GM12878 (cell line): Measurements from ENCODE around the gene STAT3. TPM values are rescaled to one million over a fixed set of nuclear protein-coding genes. Genes with fewer than 3 reads are reported as not detected.
A peak's percentile ranks its signal among the peaks of the same experiment; 100 is the strongest.

Source experiments
- ATAC-seq: fragments of 200-7000 bp; cut with Tn5 transposase; 3 replicates; pipeline ENCODE4 v1.9.1; 2020; ENCODE audit warnings: mild to moderate bottlenecking, moderate library complexity
- BruUV-seq: library from RNA; stranded (reverse); fragments of 400-500 nt; replicated peaks from 2 replicates; lab custom pipeline; 2021; lab: Mats Ljungman, UMichigan
- CTCF ChIA-PET: fragments of 300-600 bp; sonication (Branson Sonifier 250); formaldehyde crosslinking; extraction: SDS; loops from one replicate; lab custom pipeline; 2021; ENCODE audit warnings: inconsistent platforms; lab: Yijun Ruan, JAX
- POLR2A ChIA-PET: fragments of 350-600 bp; formaldehyde crosslinking; extraction: SDS; loops from one replicate; lab custom pipeline; 2021; ENCODE audit warnings: inconsistent platforms; lab: Charles Lee
- RAD21 ChIA-PET: fragments of 300-600 bp; sonication (Branson Sonifier 250); formaldehyde crosslinking; loops from one replicate; lab custom pipeline; 2023; ENCODE audit warnings: antibody characterized with exemption; ENCODE audit not compliant: unreplicated experiment; lab: Charles Lee
- SMC1A ChIA-PET: fragments of 300-600 bp; sonication (Branson Sonifier 250); formaldehyde crosslinking; loops from one replicate; lab custom pipeline; 2023; ENCODE audit not compliant: unreplicated experiment, uncharacterized antibody; lab: Charles Lee
- DNase-seq: peaks from one replicate; pipeline ENCODE4 v3.0.0-alpha.2; 2011; ENCODE audit warnings: low read depth, low spot score
- FAIRE-seq: peaks from 3 replicates; lab custom pipeline; 2011; peaks lifted over from hg19 to GRCh38; lab: Jason Lieb, UNC
- H2AFZ ChIP-seq: 2 replicates; pipeline ENCODE4 v1.6.0; 2011; ENCODE audit warnings: low read depth, low read length, control low read depth; ENCODE audit not compliant: control insufficient read depth
- H3K27ac ChIP-seq: 2 replicates; pipeline ENCODE4 v1.5.1; 2011; ENCODE audit warnings: control low read depth; ENCODE audit not compliant: control insufficient read depth, insufficient read depth
- H3K27me3 ChIP-seq, 2 experiments: replicated peaks in 1 of 2; 2 replicates each; pipeline versions ENCODE4 v1.6.0 to v1.6.1; 2011; ENCODE audit warnings: low read length in 1 of 2; ENCODE audit not compliant: control insufficient read depth in 2 of 2, insufficient read depth in 2 of 2
- H3K36me3 ChIP-seq, 2 experiments: 2 replicates each; pipeline ENCODE4 v1.5.1; 2011; ENCODE audit warnings: low read length in 1 of 2; ENCODE audit not compliant: control insufficient read depth in 2 of 2, insufficient read depth in 2 of 2
- H3K4me1 ChIP-seq: 2 replicates; pipeline ENCODE4 v1.6.1; 2011; ENCODE audit warnings: mild to moderate bottlenecking, low read length, moderate library complexity, mixed read lengths; ENCODE audit not compliant: control insufficient read depth, insufficient read depth
- H3K4me2 ChIP-seq: 2 replicates; pipeline ENCODE4 v1.6.0; 2011; ENCODE audit warnings: control low read depth; ENCODE audit not compliant: control insufficient read depth, insufficient read depth
- H3K4me3 ChIP-seq: fragments of 200-600 bp; sonication (generic); 2 replicates; pipeline ENCODE4 v1.5.1; 2016
- H3K79me2 ChIP-seq: 2 replicates; pipeline ENCODE4 v1.6.0; 2011; ENCODE audit warnings: low read length; ENCODE audit not compliant: control insufficient read depth, insufficient read depth
- H3K9ac ChIP-seq: 2 replicates; pipeline ENCODE4 v1.8.0; 2011; ENCODE audit warnings: low read length, control low read depth, mixed read lengths; ENCODE audit not compliant: control insufficient read depth, insufficient read depth
- H3K9me3 ChIP-seq: replicated peaks from 3 replicates; pipeline ENCODE4 v1.5.1; 2011; ENCODE audit warnings: mild to moderate bottlenecking, low read length; ENCODE audit not compliant: control insufficient read depth, insufficient read depth
- H4K20me1 ChIP-seq: 2 replicates; pipeline ENCODE4 v1.6.0; 2011; ENCODE audit not compliant: control insufficient read depth, insufficient read depth
- ASH2L ChIP-seq: fragments of 300-600, 200-600 bp; sonication (generic); IDR thresholded peaks from 2 replicates; pipeline ENCODE4 v1.6.1; 2017; ENCODE audit warnings: low read depth, mild to moderate bottlenecking, borderline replicate concordance
- CBFB ChIP-seq: IDR thresholded peaks from 2 replicates; pipeline ENCODE4 v1.6.1; 2016; ENCODE audit warnings: antibody characterized with exemption, low read depth
- HDGF ChIP-seq: fragments of 450-650 bp; IDR thresholded peaks from 2 replicates; pipeline ENCODE4 v1.6.1; 2016; ENCODE audit warnings: antibody characterized with exemption
- IRF4 ChIP-seq: IDR thresholded peaks from 2 replicates; pipeline ENCODE4 v1.6.1; 2011; ENCODE audit warnings: low read depth, low read length
- KLF5 ChIP-seq: fragments of 450-650 bp; IDR thresholded peaks from 2 replicates; pipeline ENCODE4 v1.6.1; 2014; ENCODE audit warnings: mild to moderate bottlenecking; ENCODE audit not compliant: partially characterized antibody
- PBX3 ChIP-seq: IDR thresholded peaks from 2 replicates; pipeline ENCODE4 v1.6.1; 2011; ENCODE audit warnings: mild to moderate bottlenecking, low read depth, low read length, moderate library complexity; ENCODE audit not compliant: insufficient replicate concordance
- RUNX3 ChIP-seq: IDR thresholded peaks from 2 replicates; pipeline ENCODE4 v1.6.1; 2012; ENCODE audit warnings: low read length, inconsistent platforms
- SIX5 ChIP-seq: IDR thresholded peaks from 2 replicates; pipeline ENCODE4 v1.6.1; 2011; ENCODE audit warnings: mild to moderate bottlenecking, low read depth, low read length, moderate library complexity; ENCODE audit not compliant: severe bottlenecking
- SMAD1 ChIP-seq: fragments of 450-650 bp; IDR thresholded peaks from 2 replicates; pipeline ENCODE4 v1.6.1; 2018; ENCODE audit warnings: mild to moderate bottlenecking, low read depth; ENCODE audit not compliant: partially characterized antibody
- SPI1 ChIP-seq: IDR thresholded peaks from 2 replicates; pipeline ENCODE4 v1.6.1; 2011; ENCODE audit warnings: low read depth, mild to moderate bottlenecking, low read length, moderate library complexity, borderline replicate concordance; ENCODE audit not compliant: insufficient read depth
- SREBF2 ChIP-seq: IDR thresholded peaks from 2 replicates; pipeline ENCODE4 v1.6.1; 2012; ENCODE audit warnings: mild to moderate bottlenecking, low read length
- USF2 ChIP-seq: IDR thresholded peaks from 2 replicates; pipeline ENCODE4 v1.6.1; 2011; ENCODE audit warnings: low read depth, low read length, improper control_type of control experiment, borderline replicate concordance
- ZNF274 ChIP-seq: IDR thresholded peaks from one replicate; pipeline ENCODE4 v1.8.0; 2011; ENCODE audit not compliant: insufficient read length, insufficient read depth
- WGBS: methylation state at CpG from one replicate; pipeline ENCODE4 v1.1.6; 2016; ENCODE audit warnings: low lambda C conversion rate; ENCODE audit not compliant: insufficient replicate concordance, insufficient coverage; ENCODE audit errors: missing lambda C conversion rate; 5-methylcytosine and 5-hydroxymethylcytosine counted together
- in situ Hi-C: fragments of 300-500 bp; cut with MboI; formaldehyde crosslinking; loops from 9 replicates; pipeline ENCODE4 v1.14.3; 2018; ENCODE audit warnings: mixed read lengths
- intact Hi-C: fragments of 100-400 bp; cut with micrococcal nuclease; formaldehyde crosslinking; loops from one replicate; pipeline ENCODE4 v1.14.2; 2022; ENCODE audit not compliant: unreplicated experiment
- polyA plus RNA-seq, 11 experiments: library from polyadenylated mRNA; depleted of rRNA in 4 of 11; unstranded in 6 of 11; stranded (reverse) in 5 of 11; fragments of >200 nt; fragmentation: Nextera tagmentation in 4 of 11; fragmentation: Illumina TruSeq in 1 of 11; extraction: Ambion mirVana in 4 of 11; extraction: Trizol in 1 of 11; gene quantifications; 1 replicate in 1 of 11; 2 replicates in 10 of 11; pipeline versions ENCODE4 v1.2.1 to v1.2.3, GENCODE V29; 2011 to 2016; ENCODE audit warnings: inconsistent platforms in 2 of 11, missing spikeins in 2 of 11, low read depth in 1 of 11
- total RNA-seq, 4 experiments: library from RNA; depleted of rRNA in 3 of 4; stranded (reverse); fragments of >200 nt in 3 of 4; fragmentation: Illumina TruSeq in 1 of 4; extraction: Trizol in 1 of 4; gene quantifications; 2 replicates each; pipeline versions ENCODE4 v1.2.1 to v1.2.3, GENCODE V29; 2013 to 2021

STAT3 gene
- total and polyA plus RNA-seq, 10 of the 15 experiments (the other 5 are each of a cell fraction or from before 2014, with no cell fraction given): 18.4 to 96.4 (median 60.9) TPM

GRCh38 chr17:42285346-42286050 is 102.7 kb downstream of the STAT3 start:
- Histone ChIP-seq H3K4me1 (peaks cover 23% of the 10 kb centered on the region), H3K9ac (no peak overlapping the region), H3K4me2 (peak overlapping the region; percentile 21), H4K20me1 (no peaks in the 10 kb centered on the region), H3K27me3 (no peaks in the 10 kb centered on the region), H3K9me3 (no peaks in the 10 kb centered on the region), H3K79me2 (peaks cover 34% of the 10 kb centered on the region), H3K36me3 (no peaks in the 10 kb centered on the region), H2AFZ (no peak overlapping the region), H3K27ac (no peak overlapping the region), H3K4me3 (no peak overlapping the region)
- ATAC-seq: no peak
- 85% methylated on average over 11 of the region's 11 CpGs for WGBS
- in situ Hi-C loops: no loop called here
- RAD21 ChIA-PET: interaction anchor here (0.6 to 2.2 kb wide), 3 partner anchors 27 to 592 kb away, joined by 3 to 6 read pairs (median 3); no protein-coding TSS in a partner anchor
- DNase-seq: no peak
- no TSS peak for BruUV-seq
- POLR2A ChIA-PET: interaction anchor here (0.6 to 1.3 kb wide), 6 partner anchors 8 to 260 kb away, joined by 3 to 9 read pairs (median 4); no protein-coding TSS in a partner anchor
- SMC1A ChIA-PET: interaction anchor here (0.6 to 1.5 kb wide), 5 partner anchors 38 to 121 kb away, joined by 3 to 4 read pairs (median 3); no protein-coding TSS in a partner anchor
- TF ChIP-seq SMAD1 (no peak), PBX3 (no peak), IRF4 (no peak), ZNF274 (no peak), SREBF2 (no peak), KLF5 (no peak), SIX5 (no peak), USF2 (no peak), HDGF (no peak), CBFB (no peak), RUNX3 (no peak), SPI1 (no peak), ASH2L (no peak)
- TF ChIP-seq, all 136 proteins: peak for 0
- CTCF ChIA-PET: interaction anchor here (2.7 kb wide), 1 partner anchor 8 kb away, joined by 14 read pairs; no protein-coding TSS in a partner anchor
- intact Hi-C loops: loop anchor here (5.0 kb wide), 1 partner anchor 103 kb away; the partner anchor contains the start of gene KCNH4
- no peak for FAIRE-seq
